ENCODE data around the gene CLMP. TPM values are rescaled to one million over a fixed set of nuclear protein-coding genes. Genes with fewer than 3 reads are reported as not detected.
"Not testable (repeated sequence)": the region's sequence is repeated elsewhere in the genome, so short reads cannot be mapped to it uniquely, and the experiment has no call there.

Gene CLMP
- polyA plus RNA-seq, 3 donors = 0.33 TPM; not detected in 2

DNA sequence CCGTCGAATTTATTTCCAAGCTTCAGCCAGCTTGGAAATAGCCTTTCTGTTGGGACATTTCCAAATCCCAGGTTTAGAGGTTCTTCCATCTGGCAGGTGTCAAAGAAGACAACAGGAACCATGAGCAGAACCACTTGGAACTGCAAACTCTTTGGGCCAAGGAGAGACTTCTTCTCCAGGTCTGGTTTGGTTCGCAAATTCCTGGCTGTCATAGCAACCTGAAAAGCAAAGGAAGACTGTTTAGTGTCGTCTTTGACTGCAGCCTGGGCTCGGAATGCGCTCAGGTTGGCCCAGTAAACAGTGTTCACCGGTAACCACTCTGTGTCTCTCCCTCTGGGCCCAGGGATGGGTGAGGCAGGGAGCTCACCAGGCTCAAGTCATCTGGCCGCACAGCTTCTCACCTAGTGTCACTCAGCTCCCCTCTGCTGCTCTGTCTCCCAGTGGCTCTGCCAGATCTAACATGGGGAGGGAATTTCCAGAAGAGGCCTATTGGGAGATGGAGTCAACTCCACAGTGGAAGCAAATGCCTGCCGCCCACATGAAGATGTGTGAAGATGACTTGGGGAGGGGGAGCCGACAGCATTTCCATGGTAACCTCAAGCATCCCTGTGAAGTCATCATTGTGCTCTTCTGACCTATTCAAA is 11.9 kb upstream of the CLMP start:
- H3K4me1 ChIP-seq (ENCODE audit: control insufficient read depth in 1 of 2, insufficient read depth in 2 of 2, low read length in 2 of 2) = no peaks in the 10 kb centered on the region
- H3K9ac ChIP-seq (ENCODE audit: insufficient read depth, low read length, poor library complexity, severe bottlenecking) = no peak overlapping the region
- H3K27me3 ChIP-seq (ENCODE audit: control insufficient read depth in 2 of 2, insufficient read depth in 2 of 2, low read length in 2 of 2) = peaks cover 0 to 11% of the 10 kb centered on the region in 2 donors
- intact Hi-C loops (cut with micrococcal nuclease) = no loop called here
- TF ChIP-seq, protein P1, sequence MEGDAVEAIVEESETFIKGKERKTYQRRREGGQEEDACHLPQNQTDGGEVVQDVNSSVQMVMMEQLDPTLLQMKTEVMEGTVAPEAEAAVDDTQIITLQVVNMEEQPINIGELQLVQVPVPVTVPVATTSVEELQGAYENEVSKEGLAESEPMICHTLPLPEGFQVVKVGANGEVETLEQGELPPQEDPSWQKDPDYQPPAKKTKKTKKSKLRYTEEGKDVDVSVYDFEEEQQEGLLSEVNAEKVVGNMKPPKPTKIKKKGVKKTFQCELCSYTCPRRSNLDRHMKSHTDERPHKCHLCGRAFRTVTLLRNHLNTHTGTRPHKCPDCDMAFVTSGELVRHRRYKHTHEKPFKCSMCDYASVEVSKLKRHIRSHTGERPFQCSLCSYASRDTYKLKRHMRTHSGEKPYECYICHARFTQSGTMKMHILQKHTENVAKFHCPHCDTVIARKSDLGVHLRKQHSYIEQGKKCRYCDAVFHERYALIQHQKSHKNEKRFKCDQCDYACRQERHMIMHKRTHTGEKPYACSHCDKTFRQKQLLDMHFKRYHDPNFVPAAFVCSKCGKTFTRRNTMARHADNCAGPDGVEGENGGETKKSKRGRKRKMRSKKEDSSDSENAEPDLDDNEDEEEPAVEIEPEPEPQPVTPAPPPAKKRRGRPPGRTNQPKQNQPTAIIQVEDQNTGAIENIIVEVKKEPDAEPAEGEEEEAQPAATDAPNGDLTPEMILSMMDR (IDR thresholded peaks at IDR 0.05) = no peak
- no peak overlapping the region for H2AFZ ChIP-seq (ENCODE audit: insufficient read depth, low read depth, low read length, poor library complexity, severe bottlenecking)
- Mint-ChIP-seq H3K27me3 (ENCODE audit: low read depth in 3 of 3) (peaks cover 11 to 20% (median 18%) of the 10 kb centered on the region in 3 donors), H3K4me1 (no peaks in the 10 kb centered on the region), H3K27ac (no peak overlapping the region), H3K9me3 (no peaks in the 10 kb centered on the region), H3K36me3 (no peaks in the 10 kb centered on the region), H3K4me3 (no peak overlapping the region)
- no peaks in the 10 kb centered on the region for H4K20me1 ChIP-seq (ENCODE audit: insufficient read depth, low read length)
- WGBS (ENCODE audit: insufficient coverage) = 89% methylated on average over 7 of the region's 10 CpGs
- H3K79me2 ChIP-seq (ENCODE audit: insufficient read depth, low read length) = no peaks in the 10 kb centered on the region
- no peak overlapping the region for H3K4me2 ChIP-seq (replicated peaks; ENCODE audit: extremely low read depth, low read length, poor library complexity, severe bottlenecking)
- no peaks in the 10 kb centered on the region for H3K9me3 ChIP-seq (replicated peaks in 1 of 2; ENCODE audit: control insufficient read depth in 1 of 2, insufficient read depth in 1 of 2, low read length in 2 of 2)
- no peak for DNase-seq
- H3K27ac ChIP-seq (ENCODE audit: low read depth in 1 of 2, low read length in 2 of 2) = no peak overlapping the region
- no peak overlapping the region for H3K4me3 ChIP-seq (replicated peaks in 1 of 3; ENCODE audit: low read depth in 2 of 3, low read length in 3 of 3)
- H3K36me3 ChIP-seq (replicated peaks in 1 of 2; ENCODE audit: control insufficient read depth in 1 of 2, insufficient read depth in 2 of 2, low read length in 2 of 2) = no peaks in the 10 kb centered on the region

DNA sequence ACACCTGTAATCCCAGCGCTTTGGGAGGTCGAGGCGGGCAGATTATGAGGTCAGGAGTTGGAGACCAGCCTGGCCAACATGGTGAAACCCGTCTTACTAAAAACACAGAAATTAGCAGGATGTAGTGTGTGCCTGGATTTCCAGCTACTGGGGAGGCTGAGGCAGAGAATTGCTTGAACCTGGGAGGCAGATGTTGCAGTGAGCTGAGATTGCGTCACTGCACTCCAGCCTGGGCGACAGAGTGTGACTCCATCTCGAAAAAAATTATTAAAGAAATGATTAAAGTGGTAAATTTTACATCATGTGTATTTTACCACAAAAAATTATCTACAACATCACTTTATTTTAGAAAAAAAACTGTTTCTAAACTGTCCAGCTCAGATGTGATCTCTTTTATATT is 11.0 kb upstream of the CLMP start:
- H4K20me1 ChIP-seq (ENCODE audit: insufficient read depth, low read length); H3K4me1 ChIP-seq (ENCODE audit: control insufficient read depth in 1 of 2, insufficient read depth in 2 of 2, low read length in 2 of 2); H3K9ac ChIP-seq (ENCODE audit: insufficient read depth, low read length, poor library complexity, severe bottlenecking); H3K4me1 Mint-ChIP-seq; H3K79me2 ChIP-seq (ENCODE audit: insufficient read depth, low read length); H3K36me3 ChIP-seq (replicated peaks in 1 of 2; ENCODE audit: control insufficient read depth in 1 of 2, insufficient read depth in 2 of 2, low read length in 2 of 2); H2AFZ ChIP-seq (ENCODE audit: insufficient read depth, low read depth, low read length, poor library complexity, severe bottlenecking); H3K27ac ChIP-seq (ENCODE audit: low read depth in 1 of 2, low read length in 2 of 2); H3K27ac Mint-ChIP-seq; H3K4me3 ChIP-seq (replicated peaks in 1 of 3; ENCODE audit: low read depth in 2 of 3, low read length in 3 of 3); H3K9me3 Mint-ChIP-seq; H3K27me3 ChIP-seq (ENCODE audit: control insufficient read depth in 2 of 2, insufficient read depth in 2 of 2, low read length in 2 of 2); DNase-seq; H3K4me2 ChIP-seq (replicated peaks; ENCODE audit: extremely low read depth, low read length, poor library complexity, severe bottlenecking); H3K9me3 ChIP-seq (replicated peaks in 1 of 2; ENCODE audit: control insufficient read depth in 1 of 2, insufficient read depth in 1 of 2, low read length in 2 of 2); H3K36me3 Mint-ChIP-seq; H3K4me3 Mint-ChIP-seq; intact Hi-C loops (cut with micrococcal nuclease): not testable (repeated sequence)
- 96% methylated on average over 4 of the region's 7 CpGs for WGBS (ENCODE audit: insufficient coverage)
- peaks cover 12 to 25% (median 18%) of the 10 kb centered on the region in 3 donors for H3K27me3 Mint-ChIP-seq (ENCODE audit: low read depth in 3 of 3)
